GM21526 (cell line): Measurements from ENCODE around the gene MID1IP1.

Source experiments
- ATAC-seq: cut with Tn5 transposase; IDR thresholded peaks from one replicate; pipeline ENCODE4 v1.9.1; 2021; ENCODE audit warnings: moderate library complexity; ENCODE audit not compliant: unreplicated experiment, low FRiP score

The MID1IP1 gene

DNA sequence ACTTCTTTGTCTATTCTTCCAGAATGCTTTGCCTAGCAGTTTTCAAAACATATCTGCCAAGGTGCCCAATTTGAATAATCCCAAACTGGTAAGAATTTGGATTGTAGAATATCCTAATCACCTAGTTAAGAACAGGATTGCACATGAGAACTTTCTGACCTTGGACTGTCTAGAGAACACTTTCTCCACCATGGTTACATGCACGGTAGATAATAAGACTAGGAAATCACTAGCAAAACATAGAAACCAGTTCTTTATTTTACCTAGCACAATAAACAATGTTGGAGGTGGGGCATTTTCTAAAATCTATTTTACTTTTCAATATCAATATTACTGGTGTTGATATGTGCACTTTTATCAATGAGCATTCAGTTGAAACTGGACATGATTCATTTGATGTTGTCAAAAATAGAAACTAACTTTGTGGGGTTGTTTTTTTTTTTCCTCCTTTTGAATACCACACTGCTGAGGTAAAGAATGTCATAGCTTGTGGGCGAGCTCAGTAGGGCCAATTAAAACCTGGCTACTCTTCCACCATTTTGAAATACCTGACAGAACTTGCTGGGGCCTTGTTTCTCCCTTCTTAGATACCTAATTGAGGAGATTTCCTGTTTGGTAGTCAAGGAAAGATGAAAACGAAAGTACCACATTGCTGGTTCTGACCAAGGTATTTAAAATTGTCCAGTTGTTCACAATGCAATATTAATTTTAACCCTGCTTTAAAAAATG lies 10.4 kb downstream of the MID1IP1 start:
- ATAC-seq, result no peak

- no peak for ATAC-seq
Observed at GRCh38 chrX:38816155-38816554, 14.9 kb downstream of the MID1IP1 start.

- ATAC-seq, result no peak
Observed at GRCh38 chrX:38817004-38817703, 15.9 kb downstream of the MID1IP1 start.

GRCh38 chrX:38819163-38819562 lies 17.9 kb downstream of the MID1IP1 start:
- no peak for ATAC-seq

DNA sequence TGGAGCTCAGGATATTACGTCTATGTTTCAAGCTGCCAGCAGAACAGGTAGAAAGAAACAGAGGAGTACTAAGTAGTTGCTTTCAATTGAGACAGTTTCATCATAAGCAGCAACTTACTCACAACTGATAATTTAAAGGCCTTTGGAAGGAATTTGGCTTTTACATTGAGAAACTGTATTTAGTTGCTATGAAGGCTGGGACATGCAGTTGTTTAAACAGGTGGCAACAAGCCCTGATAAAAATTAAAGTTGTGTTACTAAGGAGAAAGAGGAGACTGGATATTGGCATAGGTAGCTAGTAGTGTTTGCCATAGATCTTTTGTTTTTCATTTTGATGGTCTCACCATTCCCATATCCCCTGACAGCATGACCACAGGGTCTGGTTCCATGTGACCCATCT lies 18.4 kb downstream of the MID1IP1 start:
- no peak for ATAC-seq

- no peak for ATAC-seq
Observed at GRCh38 chrX:38820751-38821150, 19.5 kb downstream of the MID1IP1 start.

DNA sequence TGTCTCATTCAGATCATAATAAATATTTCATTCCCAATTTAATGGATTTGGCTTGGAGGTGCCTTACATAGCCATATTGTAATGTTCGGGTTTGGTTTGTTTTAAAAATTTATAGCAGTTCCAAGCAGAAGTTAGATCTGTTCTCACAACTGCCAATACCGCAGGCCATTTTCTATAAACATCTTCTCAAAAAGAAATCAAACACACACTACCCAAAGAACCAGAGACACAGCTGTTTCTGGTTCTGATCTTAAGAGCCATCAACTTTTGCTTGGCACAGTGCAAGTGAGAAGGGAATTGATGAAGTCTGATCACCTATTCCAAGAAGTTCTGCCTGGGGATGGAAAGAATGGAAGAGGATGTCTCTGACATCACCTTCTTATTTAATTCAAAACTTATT lies 22.9 kb downstream of the MID1IP1 start:
- no peak for ATAC-seq

- ATAC-seq, result no peak
Observed at GRCh38 chrX:38831949-38832348, 30.7 kb downstream of the MID1IP1 start.

DNA sequence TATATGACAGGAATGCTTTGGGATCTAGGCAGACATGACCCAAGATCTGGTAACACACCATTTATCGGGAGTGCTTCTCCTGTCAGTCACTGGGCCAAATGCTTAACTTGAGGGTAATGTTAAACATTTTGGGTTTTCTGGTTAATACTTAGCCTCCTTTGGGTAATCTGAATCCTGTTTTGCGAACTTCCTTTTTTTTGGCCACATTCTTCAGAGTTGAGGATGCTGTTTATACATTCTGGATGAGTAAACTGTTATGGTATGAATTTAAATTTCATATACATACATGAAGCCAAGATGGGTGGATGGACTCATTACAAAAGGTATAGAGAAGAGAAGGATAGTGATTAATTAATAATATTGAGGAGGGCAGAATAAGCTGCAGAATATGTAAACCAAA lies 36.1 kb downstream of the MID1IP1 start:
- no peak for ATAC-seq

DNA sequence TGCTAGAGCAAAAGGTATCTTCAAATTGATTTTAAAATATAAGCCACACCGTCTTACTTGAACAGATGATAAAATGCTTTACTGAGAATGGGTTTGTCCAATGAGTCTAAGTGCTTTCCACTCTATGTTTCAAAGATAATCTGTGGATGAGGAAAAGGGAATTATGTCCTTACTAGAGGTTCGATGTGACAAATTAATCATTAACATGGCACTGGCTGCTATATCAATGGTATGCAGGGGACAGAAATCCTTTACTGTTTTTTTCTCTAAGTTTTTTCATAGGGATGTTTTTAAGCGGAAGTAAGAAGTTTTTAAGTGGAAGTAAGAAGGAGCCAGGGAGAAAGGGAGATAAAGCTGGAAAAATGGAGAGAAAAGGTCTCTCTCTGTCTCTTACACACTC lies 38.0 kb downstream of the MID1IP1 start:
- no peak for ATAC-seq

DNA sequence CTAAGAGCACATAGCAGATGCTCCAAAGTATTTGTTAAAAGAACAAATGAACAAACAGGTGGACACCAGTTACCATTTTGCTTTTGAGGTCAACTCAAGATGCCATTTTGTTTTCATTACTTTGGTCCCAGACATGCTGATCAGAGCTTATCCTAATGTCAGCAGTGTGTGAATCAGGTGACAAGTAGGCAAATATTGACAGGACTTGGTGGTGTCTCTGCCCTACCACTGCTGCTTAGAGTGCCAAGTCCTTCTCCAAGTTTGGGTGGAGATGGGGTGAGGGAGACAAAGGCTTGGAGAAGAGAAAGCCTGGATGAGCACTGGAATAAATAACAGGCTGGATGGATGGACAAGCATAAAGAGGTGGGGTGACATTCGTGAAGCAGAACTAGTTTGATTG lies 38.7 kb downstream of the MID1IP1 start:
- no peak for ATAC-seq

DNA sequence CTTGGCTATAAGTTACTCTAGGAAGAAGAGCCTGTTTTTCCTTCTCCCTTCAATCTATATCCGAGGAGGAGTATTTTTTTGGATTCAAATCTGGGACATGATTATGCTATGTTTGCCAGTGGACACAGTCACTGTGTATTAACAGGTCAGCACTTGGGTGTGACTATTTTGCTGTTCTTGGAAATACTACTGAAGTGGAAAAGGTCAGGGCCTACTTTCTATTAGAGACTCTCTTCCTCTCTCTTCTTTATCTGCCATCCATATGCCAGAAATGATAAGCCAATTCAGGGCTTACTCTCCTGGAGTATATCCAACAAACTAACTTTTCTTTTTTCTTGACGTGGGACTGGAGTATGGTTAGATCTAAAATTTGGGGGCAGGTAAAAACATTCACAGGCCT lies 40.5 kb downstream of the MID1IP1 start:
- no peak for ATAC-seq

DNA sequence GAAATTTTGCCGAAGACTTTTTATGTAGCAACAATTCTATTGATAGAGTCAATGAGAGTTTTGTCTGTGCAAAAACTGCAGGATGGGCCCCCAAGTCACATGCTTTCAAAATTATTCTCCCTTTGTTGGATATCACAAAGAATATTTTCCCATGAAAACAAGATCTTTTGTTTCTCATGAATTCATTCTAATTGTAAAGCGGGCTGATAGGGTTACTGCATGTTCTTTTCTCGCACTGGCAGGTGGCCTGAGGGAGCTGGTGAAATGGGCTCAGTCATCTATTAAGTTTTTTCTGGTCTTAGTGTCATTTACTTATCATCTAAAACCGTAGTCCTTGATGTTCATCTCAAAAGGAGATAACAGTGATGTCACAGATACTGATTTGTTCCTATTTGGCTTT lies 44.2 kb downstream of the MID1IP1 start:
- no peak for ATAC-seq

- ATAC-seq, result no peak
Observed at GRCh38 chrX:38847206-38847902, 46.1 kb downstream of the MID1IP1 start.

GRCh38 chrX:38847903-38848230 lies 46.6 kb downstream of the MID1IP1 start:
- no peak for ATAC-seq

DNA sequence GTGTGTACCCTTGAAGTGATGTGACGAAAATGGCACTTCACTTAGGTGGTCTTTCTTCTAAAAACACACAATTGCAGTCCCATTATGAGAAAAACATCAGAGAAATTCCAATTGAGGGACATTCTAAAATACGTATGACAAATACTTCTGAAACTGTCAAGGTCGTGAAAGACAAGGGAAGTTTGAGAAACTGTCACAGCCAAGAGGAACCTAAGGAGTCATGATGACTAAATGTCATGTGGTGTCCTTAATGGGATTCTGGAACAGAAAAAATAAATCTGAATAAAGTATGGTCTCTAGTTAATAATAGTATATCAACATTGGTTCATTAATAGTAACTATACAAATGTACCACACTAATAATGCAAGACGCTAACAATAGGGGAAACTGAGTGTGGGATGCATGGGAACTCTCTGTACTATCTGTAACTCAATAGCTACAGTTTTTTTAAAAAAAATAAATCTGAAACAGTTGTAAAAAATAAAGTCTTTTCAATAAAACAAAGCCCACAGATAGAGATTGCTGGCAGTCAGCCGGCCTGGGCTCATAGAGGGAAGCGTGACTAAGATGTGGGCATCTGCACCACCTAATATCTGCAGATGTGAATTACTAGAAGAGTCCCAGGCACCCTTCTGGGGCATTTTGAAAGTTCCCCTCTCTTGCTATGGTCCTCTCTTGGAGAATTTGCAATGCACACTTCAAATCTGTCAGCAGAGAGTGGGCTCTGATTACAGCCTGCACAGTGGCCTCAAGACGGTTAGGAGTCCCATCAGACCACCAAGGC lies 47.6 kb downstream of the MID1IP1 start:
- no peak for ATAC-seq

- ATAC-seq, result no peak
Observed at GRCh38 chrX:38850807-38851544, 49.7 kb downstream of the MID1IP1 start.

DNA sequence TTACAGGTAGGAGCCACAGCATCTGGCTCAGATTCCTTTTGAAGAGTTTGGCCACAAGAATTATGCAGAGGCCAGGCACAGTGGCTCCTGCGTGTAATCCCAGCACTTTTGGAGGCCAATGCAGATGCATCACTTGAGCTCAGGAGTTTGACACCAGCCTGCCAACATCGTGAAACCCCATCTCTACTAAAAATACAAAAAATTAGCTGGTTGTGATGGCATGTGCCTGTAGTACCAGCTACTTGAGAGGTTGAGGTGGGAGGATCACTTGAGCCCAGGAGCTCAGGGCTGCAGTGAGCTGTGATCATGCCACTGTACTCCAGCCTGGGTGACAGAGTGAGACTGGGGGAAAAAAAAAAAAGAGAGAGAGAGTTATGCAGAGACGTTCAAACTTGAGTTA lies 53.0 kb downstream of the MID1IP1 start:
- no peak for ATAC-seq
